Stomach (tissue), 9 donors: Measurements from ENCODE around the gene SEMA5A. TPM values are rescaled to one million over a fixed set of nuclear protein-coding genes. Genes with fewer than 3 reads are reported as not detected.

Source experiments
- DNase-seq, 2 donors: peaks; one replicate each; pipeline versions ENCODE4 v3.0.0 to v3.0.0-alpha.2; 2013 to 2019
- H3K27ac ChIP-seq, 5 donors: fragments of 200-600 bp in 4 of 5; sonication (generic) in 4 of 5; one replicate each; pipeline ENCODE4 v1.5.1; 2013 to 2019; ENCODE audit warnings: mild to moderate bottlenecking in 1 of 5, moderate library complexity in 1 of 5
- H3K27me3 ChIP-seq, 3 donors: fragments of 200-600 bp; sonication (generic); one replicate each; pipeline ENCODE4 v1.5.1; 2017 to 2019; ENCODE audit warnings: mixed run types in 1 of 3
- H3K36me3 ChIP-seq, 4 donors: fragments of 200-600 bp; sonication (generic); 1 replicate in 3 of 4; 2 replicates in 1 of 4; pipeline ENCODE4 v1.5.1; 2016 to 2019
- H3K4me1 ChIP-seq, 4 donors: fragments of 200-600 bp; sonication (generic); one replicate each; pipeline ENCODE4 v1.5.1; 2016 to 2019
- H3K4me3 ChIP-seq, 4 donors: fragments of 200-600 bp; sonication (generic) in 3 of 4; one replicate each; pipeline ENCODE4 v1.5.1; 2016 to 2019; ENCODE audit warnings: mild to moderate bottlenecking in 1 of 4
- H3K9me3 ChIP-seq, 4 donors: fragments of 200-600 bp; sonication (generic); one replicate each; pipeline ENCODE4 v1.5.1; 2016 to 2019
- EP300 ChIP-seq: sonication (generic); formaldehyde crosslinking; IDR thresholded peaks from one replicate; pipeline ENCODE4 v1.6.1; 2017; ENCODE audit warnings: antibody characterized with exemption
- POLR2A ChIP-seq, 4 donors: fragments of 450-650 bp; IDR thresholded peaks; one replicate each; pipeline ENCODE4 v1.6.1; 2016; ENCODE audit warnings: antibody characterized with exemption in 4 of 4, control low read depth in 2 of 4, mild to moderate bottlenecking in 1 of 4, moderate library complexity in 1 of 4
- POLR2AphosphoS5 ChIP-seq, 3 donors: sonication (generic); formaldehyde crosslinking; IDR thresholded peaks; one replicate each; pipeline ENCODE4 v1.6.1; 2016; ENCODE audit warnings: antibody characterized with exemption in 3 of 3
- WGBS, 5 donors: extraction: QIAGEN DNeasy Blood & Tissue Kit in 3 of 5; methylation state at CpG; one replicate each; pipeline versions ENCODE4 v1.1.5 to v1.1.7; 2013 to 2018; 5-methylcytosine and 5-hydroxymethylcytosine counted together
- intact Hi-C: fragments of 100-400 bp; cut with DNase I; formaldehyde crosslinking; loops from one replicate; pipeline ENCODE4 v1.15.1; 2023; ENCODE audit warnings: low total_unique reads
- polyA plus RNA-seq, 3 donors: library from polyadenylated mRNA; stranded (reverse); fragments of 200-250 nt; gene quantifications; one replicate each; pipeline ENCODE4 v1.2.3, GENCODE V29; 2013
- total RNA-seq, 5 donors: library from RNA; depleted of rRNA; stranded (reverse); fragments of >200 nt; gene quantifications; one replicate each; pipeline versions ENCODE4 v1.1.0 to v1.2.3, GENCODE V29; 2014 to 2016
- TF ChIP-seq, protein P1 (sequence below), 7 experiments: fragments of 450-650 bp in 4 of 7; fragments of 200-600 bp in 3 of 7; sonication (generic) in 3 of 7; IDR thresholded peaks; one replicate each; pipeline ENCODE4 v1.5.1; 2016 to 2019; ENCODE audit warnings: antibody characterized with exemption in 7 of 7, control low read depth in 2 of 7, mild to moderate bottlenecking in 1 of 7
- donor health status: healthy with polysubstance abuse.
- donor health status: Bipolar disorder and iron deficiency.
- donor health status: healthy.

SEMA5A gene
- total and polyA plus RNA-seq, 8 donors, result 0.62 to 26.4 (median 3.2) TPM

DNA sequence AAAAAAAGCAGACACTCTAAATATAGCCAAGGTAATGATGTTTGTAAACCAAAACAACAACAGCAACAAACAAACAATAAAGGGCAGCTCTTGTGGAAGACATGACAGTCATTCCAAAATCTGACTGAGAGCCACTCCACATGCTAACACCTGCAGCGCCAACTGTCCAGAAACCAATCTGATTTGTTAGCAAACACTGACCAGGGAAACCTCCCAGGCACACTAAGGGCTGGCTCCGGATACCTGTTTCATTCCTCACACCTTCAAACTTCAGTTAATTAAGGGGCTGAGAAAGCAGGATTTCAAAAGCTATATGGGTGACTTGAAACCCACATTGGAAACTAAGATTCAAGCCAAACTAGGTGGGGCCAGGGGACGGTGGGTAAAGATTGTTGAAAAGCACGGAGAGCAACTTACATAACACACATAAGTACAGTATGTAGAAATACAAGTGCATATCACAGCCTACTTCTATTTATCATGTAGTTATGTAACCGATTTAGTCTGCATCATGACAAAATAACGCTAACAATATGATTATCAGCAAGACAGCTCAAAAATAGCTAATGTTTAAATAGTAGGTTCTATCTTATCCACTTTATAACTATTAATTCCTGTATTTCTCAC lies 203.6 kb downstream of the SEMA5A start:
- H3K4me3 ChIP-seq, result no peak overlapping the region
- H3K27ac ChIP-seq, result no peak overlapping the region
- no peaks in the 10 kb centered on the region for H3K36me3 ChIP-seq
- no peaks in the 10 kb centered on the region for H3K9me3 ChIP-seq
- intact Hi-C loops, result no loop called here
- WGBS, 5 donors, result 67 to 81% (median 78%) methylated on average over 6 of the region's 6 CpGs
- H3K27me3 ChIP-seq, result no peaks in the 10 kb centered on the region
- no peak for TF ChIP-seq EP300
- TF ChIP-seq POLR2A (IDR thresholded peaks at IDR 0.05), result no peak
- TF ChIP-seq POLR2AphosphoS5 (IDR thresholded peaks at IDR 0.05), result no peak
- TF ChIP-seq, protein P1, sequence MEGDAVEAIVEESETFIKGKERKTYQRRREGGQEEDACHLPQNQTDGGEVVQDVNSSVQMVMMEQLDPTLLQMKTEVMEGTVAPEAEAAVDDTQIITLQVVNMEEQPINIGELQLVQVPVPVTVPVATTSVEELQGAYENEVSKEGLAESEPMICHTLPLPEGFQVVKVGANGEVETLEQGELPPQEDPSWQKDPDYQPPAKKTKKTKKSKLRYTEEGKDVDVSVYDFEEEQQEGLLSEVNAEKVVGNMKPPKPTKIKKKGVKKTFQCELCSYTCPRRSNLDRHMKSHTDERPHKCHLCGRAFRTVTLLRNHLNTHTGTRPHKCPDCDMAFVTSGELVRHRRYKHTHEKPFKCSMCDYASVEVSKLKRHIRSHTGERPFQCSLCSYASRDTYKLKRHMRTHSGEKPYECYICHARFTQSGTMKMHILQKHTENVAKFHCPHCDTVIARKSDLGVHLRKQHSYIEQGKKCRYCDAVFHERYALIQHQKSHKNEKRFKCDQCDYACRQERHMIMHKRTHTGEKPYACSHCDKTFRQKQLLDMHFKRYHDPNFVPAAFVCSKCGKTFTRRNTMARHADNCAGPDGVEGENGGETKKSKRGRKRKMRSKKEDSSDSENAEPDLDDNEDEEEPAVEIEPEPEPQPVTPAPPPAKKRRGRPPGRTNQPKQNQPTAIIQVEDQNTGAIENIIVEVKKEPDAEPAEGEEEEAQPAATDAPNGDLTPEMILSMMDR (IDR thresholded peaks at IDR 0.05), result no peak
- no peaks in the 10 kb centered on the region for H3K4me1 ChIP-seq
- no peak for DNase-seq

DNA sequence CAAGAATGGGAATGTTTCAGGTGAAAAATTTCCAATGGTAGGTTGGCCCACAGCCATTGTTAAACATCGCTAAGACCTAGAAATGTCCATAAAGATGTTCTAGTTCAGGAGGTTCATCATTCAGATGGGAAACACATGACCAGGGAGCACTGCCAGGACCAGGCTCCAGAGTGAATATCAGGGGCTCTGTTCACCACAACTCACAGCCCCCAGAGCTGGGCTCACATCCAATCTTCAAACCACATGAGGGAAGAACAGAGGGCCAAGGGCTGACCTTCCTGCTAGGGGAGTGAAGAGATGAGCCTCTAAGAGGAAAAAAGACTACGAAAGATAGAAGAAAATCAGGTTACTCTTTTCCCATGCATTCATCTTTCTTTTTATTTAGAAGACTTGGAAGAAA lies 205.8 kb downstream of the SEMA5A start:
- Histone ChIP-seq H3K27ac (no peak overlapping the region), H3K36me3 (no peaks in the 10 kb centered on the region), H3K4me1 (no peaks in the 10 kb centered on the region), H3K4me3 (no peak overlapping the region), H3K27me3 (no peaks in the 10 kb centered on the region), H3K9me3 (no peaks in the 10 kb centered on the region)
- 74 to 86% (median 79%) methylated on average over 2 of the region's 2 CpGs for WGBS, 5 donors
- TF ChIP-seq EP300 (no peak), POLR2A (IDR thresholded peaks at IDR 0.05) (no peak), POLR2AphosphoS5 (IDR thresholded peaks at IDR 0.05) (no peak)
- TF ChIP-seq, protein P1 (IDR thresholded peaks at IDR 0.05), result no peak
- no peak for DNase-seq
- intact Hi-C loops, result no loop called here

DNA sequence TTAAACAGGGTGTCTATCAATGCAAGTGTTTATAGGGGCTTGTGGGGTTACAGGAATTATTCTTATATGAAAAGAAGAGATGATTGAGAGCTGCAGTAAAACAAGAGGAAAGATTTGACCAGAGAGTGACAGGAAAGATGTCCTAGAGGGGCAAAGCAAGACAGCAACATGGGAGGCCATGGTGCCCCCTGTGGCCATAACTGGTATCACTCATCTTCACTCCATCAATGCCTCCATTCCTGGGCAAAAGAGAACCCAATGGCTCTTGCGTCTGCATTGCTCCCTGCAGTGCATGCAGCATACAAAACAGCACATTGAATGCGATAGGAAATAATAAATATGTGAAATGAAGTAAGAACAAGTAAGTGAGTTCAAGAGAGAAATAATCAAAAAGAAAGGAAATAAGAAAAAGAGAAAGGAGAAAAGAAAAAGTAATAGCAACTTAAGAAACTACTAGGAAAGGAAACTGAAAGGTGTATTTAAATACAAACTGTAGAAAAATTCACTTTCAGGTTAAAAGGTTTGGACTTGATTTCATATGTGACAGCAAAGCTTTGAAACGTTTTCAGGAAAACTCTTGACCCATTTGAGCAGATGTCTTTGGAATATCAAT lies 206.6 kb downstream of the SEMA5A start:
- no peaks in the 10 kb centered on the region for H3K4me1 ChIP-seq
- 70 to 83% (median 76%) methylated on average over 3 of the region's 3 CpGs for WGBS, 5 donors
- intact Hi-C loops, result no loop called here
- no peaks in the 10 kb centered on the region for H3K9me3 ChIP-seq
- no peaks in the 10 kb centered on the region for H3K27me3 ChIP-seq
- H3K4me3 ChIP-seq, result no peak overlapping the region
- H3K27ac ChIP-seq, result no peak overlapping the region
- no peaks in the 10 kb centered on the region for H3K36me3 ChIP-seq
- TF ChIP-seq POLR2A (IDR thresholded peaks at IDR 0.05) (no peak), EP300 (no peak), POLR2AphosphoS5 (IDR thresholded peaks at IDR 0.05) (no peak)
- TF ChIP-seq, protein P1 (IDR thresholded peaks at IDR 0.05), result no peak
- no peak for DNase-seq

DNA sequence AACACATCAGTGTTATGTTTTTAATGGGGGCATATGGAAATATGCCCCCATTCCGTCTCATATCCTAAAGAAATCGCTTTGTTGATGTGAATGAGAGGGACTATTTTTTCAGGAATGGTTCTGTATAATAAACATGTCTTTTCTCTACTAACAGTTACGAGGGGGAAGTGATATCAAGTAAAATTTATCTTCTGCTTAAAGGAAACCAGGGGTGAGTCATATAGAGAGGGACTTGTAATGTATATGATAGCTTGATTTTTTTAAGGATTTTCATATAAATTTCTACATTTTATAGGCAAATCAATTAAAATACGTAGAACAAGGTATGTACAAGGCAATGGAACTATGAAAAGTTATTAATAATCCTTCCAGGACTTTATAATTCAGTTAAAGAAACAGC lies 207.1 kb downstream of the SEMA5A start:
- H3K27me3 ChIP-seq, result no peaks in the 10 kb centered on the region
- H3K36me3 ChIP-seq, result no peaks in the 10 kb centered on the region
- DNase-seq, result no peak
- H3K9me3 ChIP-seq, result no peaks in the 10 kb centered on the region
- H3K4me1 ChIP-seq, result no peaks in the 10 kb centered on the region
- intact Hi-C loops, result no loop called here
- no peak for TF ChIP-seq POLR2A (IDR thresholded peaks at IDR 0.05)
- TF ChIP-seq, protein P1 (IDR thresholded peaks at IDR 0.05), result no peak
- no peak for TF ChIP-seq POLR2AphosphoS5 (IDR thresholded peaks at IDR 0.05)
- TF ChIP-seq EP300, result no peak
- H3K4me3 ChIP-seq, result no peak overlapping the region
- no peak overlapping the region for H3K27ac ChIP-seq
- WGBS, 5 donors, result 66 to 75% (median 71%) methylated on average over 4 of the region's 4 CpGs
